HuH-7.5 (cell line): ENCODE measurements around the gene CD3E.

Experiments used
- DNase-seq: peaks from one replicate; pipeline ENCODE4 v3.0.0; 2011; ENCODE audit warnings: low spot score

CD3E gene

DNA sequence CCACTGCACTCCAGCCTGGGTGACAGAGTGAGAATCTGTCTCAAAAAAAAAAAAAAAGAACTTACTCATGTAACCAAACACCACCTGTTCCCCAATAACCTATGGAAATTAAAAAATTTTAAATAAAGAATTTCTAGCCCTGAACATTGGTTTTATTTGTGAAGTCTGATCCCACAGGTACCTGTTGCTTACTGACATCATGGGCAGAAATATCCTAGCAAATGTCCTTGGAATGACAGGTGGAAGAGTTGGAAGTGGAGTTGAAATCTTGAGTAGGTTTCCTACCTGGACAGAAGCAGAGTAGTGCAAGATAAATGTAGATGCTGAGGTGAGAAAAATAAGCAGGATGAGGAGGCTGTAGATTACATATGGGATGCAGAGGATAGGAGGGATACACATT lies 20.8 kb downstream of the CD3E start:
- no peak for DNase-seq

DNA sequence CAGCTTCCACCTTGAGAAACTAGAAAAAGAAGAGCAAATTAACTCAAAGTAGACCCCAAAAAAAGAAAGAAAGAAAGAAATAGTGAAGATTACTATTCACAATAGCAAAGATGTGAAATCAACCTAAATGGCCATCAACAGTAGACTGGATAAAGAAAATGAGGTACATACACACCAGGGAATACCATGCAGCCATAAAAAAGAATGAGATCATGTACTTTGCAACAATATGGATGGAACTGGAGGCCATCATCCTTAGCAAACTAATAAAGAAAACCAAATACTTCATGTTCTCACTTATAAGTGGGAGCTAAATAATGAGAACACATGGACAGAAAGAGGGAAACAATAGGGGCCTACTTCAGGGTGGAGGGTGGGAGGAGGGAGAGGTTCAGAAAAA lies 24.2 kb downstream of the CD3E start:
- DNase-seq: no peak

DNA sequence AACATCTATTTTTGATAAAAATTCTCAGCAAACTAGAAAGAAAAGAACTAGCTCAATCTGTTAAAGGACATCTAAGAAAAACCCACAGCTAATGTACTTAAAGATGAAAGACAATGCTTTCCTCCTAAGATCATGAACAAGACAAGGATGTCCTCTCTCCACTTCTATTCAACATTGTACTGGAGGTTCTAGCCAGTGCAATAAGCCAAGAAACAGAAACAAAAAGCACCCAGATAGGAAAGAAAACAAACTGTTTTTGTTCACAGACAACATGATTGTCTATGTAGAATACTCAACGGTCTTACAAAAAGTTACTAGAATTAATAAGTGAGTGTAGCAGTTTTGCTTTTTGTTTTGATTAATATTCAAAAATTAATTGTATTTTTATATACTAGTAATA lies 30.2 kb downstream of the CD3E start:
- no peak for DNase-seq

DNA sequence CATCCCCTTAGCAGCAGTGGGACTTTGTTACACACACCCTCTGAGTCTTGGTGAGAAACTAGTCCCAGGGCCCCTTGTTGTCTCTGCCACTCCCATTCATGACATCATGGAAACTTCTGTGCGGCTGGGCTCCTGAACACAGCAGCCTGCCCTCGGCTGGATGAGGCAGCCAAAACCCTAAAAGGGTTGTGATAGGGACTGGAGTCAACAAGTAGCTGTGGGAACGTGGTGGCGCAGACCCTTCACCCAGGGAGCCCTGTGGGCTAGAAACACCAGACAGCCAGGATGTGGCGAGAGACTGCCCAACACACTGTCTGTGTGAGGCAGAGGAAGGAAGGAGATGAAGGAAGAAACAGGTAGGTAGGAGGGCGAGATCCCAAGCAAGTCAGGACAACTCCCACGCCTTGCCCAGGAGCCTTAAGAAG lies 34.1 kb downstream of the CD3E start:
- peak; percentile 38 for DNase-seq

DNA sequence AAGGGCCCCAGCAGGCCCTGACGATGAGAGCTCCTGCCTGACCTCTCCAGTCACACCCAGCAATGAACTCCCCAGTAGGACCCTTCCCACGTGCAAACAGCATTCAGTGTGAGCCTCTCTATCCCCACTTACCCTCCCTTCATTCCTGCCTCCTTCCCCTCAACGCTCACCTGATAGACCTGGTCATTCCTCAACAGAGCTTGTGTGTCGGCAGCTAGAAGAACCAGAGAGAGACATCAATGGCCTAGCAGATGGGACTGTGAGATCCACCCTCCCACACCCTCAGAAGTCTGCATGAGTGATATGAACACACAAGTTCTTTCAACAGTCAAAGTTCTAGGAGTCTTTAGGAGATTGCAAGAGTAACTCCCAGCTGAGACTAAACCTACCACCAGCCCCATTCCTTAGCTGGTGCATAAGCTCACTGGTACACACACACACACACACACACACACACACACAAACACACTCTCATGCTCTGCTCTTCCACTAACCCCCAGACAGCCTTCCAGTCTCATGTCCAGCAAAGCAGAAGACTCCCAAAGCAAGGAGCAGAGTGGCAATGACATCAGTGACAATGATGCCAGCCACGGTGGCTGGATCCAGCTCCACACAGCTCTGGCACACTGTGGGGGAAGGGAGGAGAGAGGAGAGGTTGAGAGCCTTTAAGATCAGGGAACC lies 34.9 kb downstream of the CD3E start:
- DNase-seq: no peak

DNA sequence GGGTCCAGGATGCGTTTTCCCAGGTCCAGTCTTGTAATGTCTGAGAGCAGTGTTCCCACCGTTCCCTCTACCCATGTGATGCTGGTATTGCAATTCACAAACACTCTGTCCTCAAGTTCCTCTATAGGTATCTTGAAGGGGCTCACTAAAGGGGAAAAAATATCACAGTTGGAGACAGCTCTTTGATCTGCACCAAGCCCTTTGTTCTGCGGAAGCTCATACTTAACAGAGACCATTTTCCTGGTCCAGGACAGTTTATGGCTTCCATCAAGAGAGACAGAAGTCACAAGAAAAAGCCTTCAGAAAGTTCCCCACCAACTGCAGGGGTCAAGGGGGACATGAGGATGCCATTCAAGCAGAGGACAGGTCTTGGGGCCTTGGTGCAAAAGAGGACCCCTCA lies 35.9 kb downstream of the CD3E start:
- DNase-seq: no peak

DNA sequence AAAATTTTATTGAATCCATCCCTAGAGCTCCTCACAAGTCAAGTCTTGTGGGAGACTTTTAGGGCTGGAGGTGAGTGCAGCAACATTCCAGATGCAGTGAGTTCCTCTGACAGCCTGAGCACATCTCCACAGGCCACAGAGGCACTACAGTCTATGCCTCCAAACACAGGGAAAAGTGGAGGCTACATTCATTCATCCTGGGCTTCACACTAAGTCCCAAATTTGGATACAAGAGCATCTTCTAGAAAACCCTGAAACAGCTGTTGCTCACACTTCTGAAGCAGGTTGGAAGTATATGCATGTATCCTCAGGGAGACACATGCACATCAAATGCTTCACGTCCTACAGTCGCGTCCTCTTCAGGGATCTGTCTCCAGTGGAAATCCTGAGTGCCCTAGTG lies 36.7 kb downstream of the CD3E start:
- DNase-seq: no peak

DNA sequence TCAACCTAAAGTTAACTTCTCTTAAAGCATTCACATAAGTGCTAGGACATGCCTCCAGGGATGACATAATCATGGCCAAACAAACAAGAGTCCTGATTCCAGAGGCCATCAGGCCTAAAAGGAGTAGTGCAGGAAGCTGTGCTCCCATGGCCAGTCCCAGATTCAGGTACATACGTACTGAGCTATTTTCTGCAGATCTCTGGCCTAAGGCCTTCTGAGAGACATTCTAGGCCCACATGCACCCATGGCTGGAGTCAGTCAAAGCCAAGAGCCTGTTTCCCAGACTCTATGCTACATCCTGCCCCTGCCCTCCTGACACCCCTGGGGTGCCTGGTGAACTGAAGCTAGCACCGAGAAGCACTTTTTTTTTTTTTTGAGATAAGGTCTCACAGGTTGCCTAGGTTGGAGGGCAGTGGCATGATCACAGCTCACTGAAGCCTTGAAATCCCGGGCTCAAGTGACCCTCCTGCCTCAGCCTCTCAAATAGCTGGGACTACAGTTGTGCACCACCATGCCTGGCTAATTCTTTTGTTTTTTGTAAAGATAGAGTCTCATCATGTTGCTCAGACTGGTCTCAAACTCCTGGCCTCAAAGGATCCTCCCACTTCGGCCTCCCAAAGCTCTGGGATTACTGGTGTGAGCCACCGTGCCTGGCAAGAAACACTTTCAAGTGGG lies 37.4 kb downstream of the CD3E start:
- DNase-seq: no peak

DNA sequence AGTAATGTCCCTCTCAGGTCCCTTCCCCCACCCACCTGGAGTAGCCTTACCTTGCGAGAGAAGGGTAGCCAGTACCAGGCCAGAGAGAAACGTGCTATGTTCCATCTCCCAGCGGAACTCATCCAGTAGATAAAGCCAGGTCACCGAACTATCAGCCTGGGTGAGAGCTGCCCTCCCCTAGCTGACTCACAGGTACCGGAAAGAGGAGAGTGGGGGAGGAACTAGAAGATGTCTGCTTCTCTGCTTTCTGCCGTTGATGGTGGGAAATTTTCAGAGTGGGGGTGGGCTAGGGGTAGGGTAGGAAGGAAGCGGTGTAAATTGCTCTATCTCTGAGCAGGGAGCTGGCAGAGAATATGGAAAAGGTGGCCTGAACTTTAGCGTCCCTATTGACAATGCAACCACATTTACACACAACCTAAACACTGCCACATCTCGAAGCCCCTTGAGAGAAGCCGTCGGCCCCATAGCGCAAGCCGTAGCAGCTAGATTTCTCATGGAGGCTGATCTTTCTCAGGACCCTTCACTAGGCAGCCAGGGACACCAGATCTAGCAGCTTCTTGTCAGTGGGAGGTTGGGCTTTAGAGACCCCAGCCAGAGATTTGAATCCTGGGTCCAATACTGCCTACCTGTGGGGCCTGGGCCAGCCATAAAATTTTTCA lies 38.1 kb downstream of the CD3E start, which contains the start of gene CD3D:
TSS of gene CD3D (minus strand) at position 203 of the 659 bp plus-strand sequence. CDS start at position 105, 98 bp downstream.
- DNase-seq: no peak

DNA sequence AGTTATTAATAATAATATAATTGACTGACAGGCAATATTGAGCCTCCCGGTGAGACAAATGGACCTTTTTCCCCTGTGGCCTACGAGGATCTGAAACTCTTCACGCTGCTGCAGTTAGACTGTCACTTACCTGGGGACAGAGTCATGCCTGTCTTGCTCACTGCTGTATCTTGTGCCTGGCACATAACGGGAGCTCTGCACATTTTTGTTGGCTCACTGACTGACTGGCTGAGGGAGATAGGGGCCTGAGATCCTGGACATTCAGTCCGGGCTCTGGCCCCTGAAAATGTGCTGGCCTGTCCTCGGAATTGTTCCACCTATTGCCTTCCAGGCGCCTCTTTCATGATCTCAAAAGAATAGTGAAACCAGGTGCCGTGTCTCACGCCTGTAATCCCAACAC lies 38.7 kb downstream of the CD3E start:
- DNase-seq: no peak

DNA sequence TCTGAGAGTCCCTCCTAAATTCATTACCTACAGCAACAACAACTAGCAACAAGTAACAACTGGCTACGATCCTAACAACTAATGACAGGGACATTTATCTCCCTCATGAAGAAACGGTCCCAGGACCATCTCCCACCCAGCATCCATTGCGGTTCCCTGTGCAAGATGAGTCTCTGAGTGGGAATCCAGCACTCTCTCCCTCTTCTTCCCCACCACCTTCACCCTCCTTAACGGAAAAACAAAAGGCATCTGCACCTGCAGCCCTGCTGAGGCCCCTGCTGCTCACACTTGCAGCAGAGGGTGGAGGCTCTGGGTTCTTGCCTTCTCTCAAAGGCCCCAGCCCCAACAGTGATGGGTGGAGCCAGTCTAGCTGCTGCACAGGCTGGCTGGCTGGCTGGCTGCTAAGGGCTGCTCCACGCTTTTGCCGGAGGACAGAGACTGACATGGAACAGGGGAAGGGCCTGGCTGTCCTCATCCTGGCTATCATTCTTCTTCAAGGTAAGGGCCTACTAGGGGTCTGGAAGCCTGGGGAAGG lies 39.5 kb downstream of the CD3E start, which contains the start of gene CD3G:
TSS of gene CD3G (plus strand) at position 364 of the 535 bp plus-strand sequence. CDS start at position 444, 80 bp downstream.
- DNase-seq: no peak

DNA sequence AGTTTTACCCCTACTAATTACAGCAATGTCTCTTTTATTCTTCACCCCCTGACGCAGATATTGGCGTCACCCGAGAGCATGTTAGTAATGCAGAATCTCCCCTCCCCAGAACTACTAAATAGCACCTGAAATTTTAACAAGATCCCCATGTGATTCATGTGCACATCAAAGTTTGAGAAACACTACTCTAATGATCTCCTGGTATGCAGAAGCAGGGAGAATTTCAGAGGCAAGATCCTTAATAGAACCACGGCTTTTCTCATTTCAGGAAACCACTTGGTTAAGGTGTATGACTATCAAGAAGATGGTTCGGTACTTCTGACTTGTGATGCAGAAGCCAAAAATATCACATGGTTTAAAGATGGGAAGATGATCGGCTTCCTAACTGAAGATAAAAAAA lies 44.9 kb downstream of the CD3E start:
- no peak for DNase-seq

DNA sequence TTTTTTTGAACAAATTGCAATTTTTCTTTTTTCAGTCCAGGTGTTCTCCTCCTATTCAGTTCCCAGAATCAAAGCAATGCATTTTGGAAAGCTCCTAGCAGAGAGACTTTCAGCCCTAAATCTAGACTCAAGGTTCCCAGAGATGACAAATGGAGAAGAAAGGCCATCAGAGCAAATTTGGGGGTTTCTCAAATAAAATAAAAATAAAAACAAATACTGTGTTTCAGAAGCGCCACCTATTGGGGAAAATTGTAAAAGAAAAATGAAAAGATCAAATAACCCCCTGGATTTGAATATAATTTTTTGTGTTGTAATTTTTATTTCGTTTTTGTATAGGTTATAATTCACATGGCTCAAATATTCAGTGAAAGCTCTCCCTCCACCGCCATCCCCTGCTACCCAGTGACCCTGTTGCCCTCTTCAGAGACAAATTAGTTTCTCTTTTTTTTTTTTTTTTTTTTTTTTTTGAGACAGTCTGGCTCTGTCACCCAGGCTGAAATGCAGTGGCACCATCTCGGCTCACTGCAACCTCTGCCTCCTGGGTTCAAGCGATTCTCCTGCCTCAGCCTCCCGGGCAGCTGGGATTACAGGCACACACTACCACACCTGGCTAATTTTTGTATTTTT lies 48.7 kb downstream of the CD3E start:
- no peak for DNase-seq

DNA sequence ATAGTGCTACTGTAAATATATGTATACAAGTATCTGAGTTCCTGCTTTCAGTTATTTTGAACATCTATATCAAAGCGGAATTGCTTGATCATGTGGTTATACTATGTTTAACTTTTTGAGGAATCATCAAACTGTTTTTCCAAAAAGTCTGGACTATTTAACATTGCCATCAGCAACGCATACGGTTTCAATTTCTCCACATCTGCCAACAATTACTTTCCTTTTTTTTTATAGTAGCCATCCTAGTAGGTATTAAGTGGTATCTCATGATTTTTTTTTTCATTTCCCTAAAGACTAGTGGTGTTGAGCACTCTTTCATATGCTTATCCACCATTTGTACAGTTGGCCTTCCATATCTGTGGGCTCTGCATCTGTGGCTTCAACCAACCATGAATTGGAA lies 53.5 kb downstream of the CD3E start:
- no peak for DNase-seq

DNA sequence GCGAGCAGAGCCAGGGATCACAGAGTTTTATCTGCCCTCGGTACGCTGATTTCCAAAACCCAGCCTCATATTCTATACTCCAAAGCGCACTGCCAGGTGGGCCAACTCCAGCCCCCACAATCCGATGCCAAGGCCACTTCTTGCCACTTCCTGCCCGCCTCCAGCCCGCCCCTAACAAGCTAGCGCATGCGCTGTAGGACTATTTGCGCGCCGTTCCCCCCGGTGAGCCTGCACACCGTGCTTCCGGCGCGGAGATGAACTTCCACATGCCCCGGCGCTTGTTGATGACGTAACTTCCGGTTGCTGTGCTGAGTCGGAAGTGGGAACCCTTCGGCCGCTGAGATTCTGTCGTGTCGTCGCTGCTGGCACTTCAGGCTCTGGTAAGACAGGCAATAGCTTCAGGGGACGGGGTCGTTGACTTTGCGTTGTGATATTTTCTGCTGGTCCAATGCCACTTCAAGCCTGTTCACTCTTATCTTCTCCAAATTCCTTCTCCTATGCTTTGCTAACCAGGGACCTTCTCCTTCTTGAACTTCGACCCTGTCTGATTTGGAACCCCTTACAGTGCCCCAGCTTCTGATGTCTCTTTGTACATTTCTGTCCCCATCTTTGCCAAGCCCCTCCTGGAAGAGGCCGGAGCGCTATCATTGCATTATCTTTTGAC lies 54.9 kb downstream of the CD3E start, which contains the start of gene UBE4A:
TSS of gene UBE4A (plus strand) at position 306 of the 664 bp plus-strand sequence. CDS start 5,481 bp downstream, outside the sequence.
- peak; percentile 39 for DNase-seq

DNA sequence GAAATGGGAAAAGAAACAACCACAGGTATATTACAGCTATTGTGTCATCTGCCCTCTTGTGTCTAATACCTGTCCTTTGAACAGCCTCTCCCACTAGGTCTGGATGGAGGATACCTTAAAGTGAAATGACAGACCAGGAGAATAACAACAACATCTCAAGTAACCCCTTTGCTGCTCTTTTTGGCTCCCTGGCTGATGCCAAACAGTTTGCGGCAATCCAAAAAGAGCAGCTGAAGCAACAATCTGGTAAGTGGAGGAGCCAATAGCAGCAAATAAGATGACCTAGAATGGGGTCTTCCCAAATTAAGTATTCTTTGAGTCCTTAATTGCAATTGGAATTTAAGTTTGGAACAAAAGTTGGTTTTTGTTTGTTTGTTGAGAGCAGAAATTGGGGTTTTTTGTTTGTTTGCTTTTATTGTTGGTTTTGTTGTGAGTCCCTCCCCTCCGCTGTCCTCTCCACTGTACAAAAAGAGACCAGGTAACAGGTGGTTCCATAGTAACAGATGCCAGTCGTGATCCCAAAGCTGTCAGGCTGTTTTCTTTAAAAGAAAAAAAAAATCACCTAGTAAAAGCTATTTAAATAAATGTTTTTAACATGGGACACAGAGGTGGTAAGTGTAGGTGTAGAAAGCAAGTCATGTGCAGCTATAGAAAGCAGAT lies 60.6 kb downstream of the CD3E start:
- no peak for DNase-seq
